DMS114 treated with DMSO at 0.1 percent for 48 hours (cell line): ENCODE measurements around the gene PHACTR3.
"Not testable (repeated sequence)": the region's sequence is repeated elsewhere in the genome, so short reads cannot be mapped to it uniquely, and the experiment has no call there.

Experiments
- DNase-seq: peaks from one replicate; lab custom pipeline; 2025; ENCODE audit not compliant: unreplicated experiment; lab: John Stamatoyannopoulos, UW

The PHACTR3 gene

GRCh38 chr20:59618585-59618984, 14.2 kb downstream of the PHACTR3 start:
- DNase-seq: not testable (repeated sequence)

- DNase-seq: no peak
These were observed 16.6 kb downstream of the PHACTR3 start for GRCh38 chr20:59620860-59621505.

GRCh38 chr20:59622496-59622895, 18.2 kb downstream of the PHACTR3 start:
- DNase-seq: no peak

- no peak for DNase-seq
These were observed 18.8 kb downstream of the PHACTR3 start for GRCh38 chr20:59623133-59623532.

GRCh38 chr20:59623583-59623982, 19.2 kb downstream of the PHACTR3 start:
- DNase-seq: no peak

- DNase-seq: no peak
These were observed 20.1 kb downstream of the PHACTR3 start for GRCh38 chr20:59624401-59624800.

GRCh38 chr20:59625214-59625922, 21.0 kb downstream of the PHACTR3 start:
- DNase-seq: no peak

- no peak for DNase-seq
These were observed 23.0 kb downstream of the PHACTR3 start for GRCh38 chr20:59627298-59627697.

GRCh38 chr20:59628171-59628570, 23.8 kb downstream of the PHACTR3 start:
- DNase-seq: no peak

- no peak for DNase-seq
These were observed 25.1 kb downstream of the PHACTR3 start for GRCh38 chr20:59629141-59630045.

GRCh38 chr20:59630526-59630925, 26.2 kb downstream of the PHACTR3 start:
- no peak for DNase-seq

- no peak for DNase-seq
These were observed 27.6 kb downstream of the PHACTR3 start for GRCh38 chr20:59631751-59632540.

GRCh38 chr20:59632541-59633113, 28.3 kb downstream of the PHACTR3 start:
- DNase-seq: no peak

GRCh38 chr20:59633656-59634251, 29.4 kb downstream of the PHACTR3 start:
- DNase-seq: no peak

GRCh38 chr20:59634435-59635005, 30.2 kb downstream of the PHACTR3 start:
- no peak for DNase-seq

- no peak for DNase-seq
These were observed 32.5 kb downstream of the PHACTR3 start for GRCh38 chr20:59636766-59637370.

- DNase-seq: no peak
These were observed 35.9 kb downstream of the PHACTR3 start for GRCh38 chr20:59640267-59640666.

GRCh38 chr20:59643615-59644061, 39.3 kb downstream of the PHACTR3 start:
- DNase-seq: no peak

GRCh38 chr20:59644371-59644939, 40.1 kb downstream of the PHACTR3 start:
- DNase-seq: no peak
